RWPE1 (cell line): ENCODE results near the gene LRP1B.

Experiments
- CTCF ChIA-PET: fragments of 350-600 bp; sonication (Branson Sonifier 250); formaldehyde crosslinking; extraction: SDS; loops from one replicate; lab custom pipeline; 2021; lab: Yijun Ruan, JAX
- POLR2A ChIA-PET: fragments of 400-600 bp; formaldehyde crosslinking; extraction: SDS; loops from one replicate; lab custom pipeline; 2020; ENCODE audit warnings: antibody characterized with exemption; ENCODE audit not compliant: low non-redundant PET; lab: Yijun Ruan, JAX
- DNase-seq: peaks from one replicate; pipeline ENCODE4 v3.0.0; 2012; ENCODE audit warnings: low spot score
- H3K27ac ChIP-seq: fragments of 450-650 bp; 2 replicates; pipeline ENCODE4 v1.5.1; 2017
- CTCF ChIP-seq: fragments of 450-650 bp; conservative IDR thresholded peaks from 2 replicates; pipeline ENCODE4 v1.5.1; 2017; ENCODE audit warnings: low read depth, mild to moderate bottlenecking

The LRP1B gene

DNA sequence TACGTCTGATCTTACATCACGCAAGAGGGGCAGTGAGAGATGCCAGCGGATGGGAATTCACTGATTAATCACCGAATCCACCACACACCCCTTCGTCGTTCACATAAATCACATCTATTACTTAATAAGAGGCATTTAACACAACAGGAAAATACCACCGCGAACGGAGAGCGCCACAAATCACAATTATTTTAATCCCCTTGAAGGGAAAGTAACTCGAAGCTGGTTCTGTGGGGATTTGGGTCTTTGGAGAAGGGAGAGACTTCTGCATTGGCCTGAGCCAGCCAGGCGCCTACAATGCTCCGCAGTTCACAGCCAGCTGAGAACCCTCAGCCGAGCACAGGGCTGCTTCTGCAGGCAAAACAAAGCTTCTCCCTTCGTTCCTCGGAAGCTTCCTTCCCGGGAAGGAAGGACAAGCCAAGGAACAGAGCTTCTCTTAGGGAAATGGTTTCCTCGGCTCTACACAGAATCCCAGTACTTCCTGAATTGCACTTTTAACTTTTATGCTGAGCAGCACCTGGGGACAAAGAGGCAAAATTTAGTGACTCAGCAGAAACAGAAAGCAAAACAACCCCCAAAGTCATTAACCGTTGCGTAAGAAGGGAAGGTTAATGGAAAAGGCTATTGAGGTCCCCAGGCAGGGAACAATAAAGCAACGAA lies at the start of gene LRP1B:
Gene LRP1B (minus strand): TSS at position 7 of the 660 bp plus-strand sequence. CDS start 287 bp downstream, outside the sequence.
- no peak for TF ChIP-seq CTCF
- no peak within 1 kb of the TSS for H3K27ac ChIP-seq
- POLR2A ChIA-PET = no interaction called here
- DNase-seq = no peak
- CTCF ChIA-PET = interaction anchor here (0.6 to 0.7 kb wide), 3 partner anchors 576 to 1267 kb away, joined by 4 to 5 read pairs (median 4); no protein-coding TSS in a partner anchor

GRCh38 chr2:142179686-142180085 lies 48.9 kb upstream of the LRP1B start:
- CTCF ChIA-PET = no interaction called here
- no peak for TF ChIP-seq CTCF
- no peak for DNase-seq
- POLR2A ChIA-PET = no interaction called here
- no peak overlapping the region for H3K27ac ChIP-seq

- H3K27ac ChIP-seq = no peak overlapping the region
- DNase-seq = no peak
- ChIA-PET POLR2A (no interaction called here), CTCF (no interaction called here)
- no peak for TF ChIP-seq CTCF
Measured at GRCh38 chr2:142178604-142179003, 47.8 kb upstream of the LRP1B start.

DNA sequence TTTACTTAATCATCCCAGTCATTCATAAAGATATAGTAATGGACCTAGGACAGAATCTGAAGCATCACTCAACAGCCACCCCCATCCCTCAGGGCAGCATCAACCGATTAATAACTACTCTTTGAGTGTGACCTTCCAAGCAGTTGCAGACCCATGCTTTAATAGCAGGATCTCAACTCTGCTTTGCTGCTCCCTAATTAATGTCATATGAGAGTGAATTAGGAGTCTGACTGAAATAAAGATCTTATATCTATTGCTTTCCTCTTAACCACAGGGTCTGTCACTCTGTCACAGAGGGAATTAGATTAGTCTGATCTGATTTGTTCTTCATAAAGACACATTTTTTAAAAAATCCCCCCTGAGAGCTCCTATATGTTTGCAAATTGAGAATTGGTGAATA lies 46.1 kb upstream of the LRP1B start:
- DNase-seq = no peak
- H3K27ac ChIP-seq = no peak overlapping the region
- ChIA-PET CTCF (no interaction called here), POLR2A (no interaction called here)
- no peak for TF ChIP-seq CTCF

DNA sequence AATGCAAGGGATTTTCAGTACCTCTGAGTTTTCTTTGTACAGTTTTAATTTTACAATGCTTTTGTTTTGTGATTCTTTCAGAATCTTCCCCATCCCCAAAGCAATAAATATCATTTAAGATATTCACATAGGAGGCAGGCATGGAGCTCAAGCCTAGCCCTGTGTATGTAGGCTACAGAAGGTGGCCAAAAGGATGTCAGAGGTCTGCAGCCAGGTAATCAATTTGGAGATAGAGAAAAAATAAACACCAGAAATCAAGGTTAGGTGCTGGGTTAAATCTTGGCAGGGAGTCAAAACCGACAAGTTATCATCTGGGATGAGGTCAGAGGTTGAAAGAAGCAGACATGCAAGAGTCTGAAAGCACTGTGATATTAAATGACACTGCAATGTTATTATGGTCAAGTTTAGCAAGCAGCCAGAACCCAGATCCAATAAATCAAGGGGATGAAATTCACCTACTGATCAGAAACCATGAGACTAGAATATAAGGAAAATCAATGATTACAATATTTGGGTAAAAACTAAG lies 45.1 kb upstream of the LRP1B start:
- DNase-seq = no peak
- ChIA-PET CTCF (no interaction called here), POLR2A (no interaction called here)
- TF ChIP-seq CTCF = no peak
- H3K27ac ChIP-seq = no peak overlapping the region

- ChIA-PET CTCF (no interaction called here), POLR2A (no interaction called here)
- no peak for DNase-seq
- H3K27ac ChIP-seq = no peak overlapping the region
- no peak for TF ChIP-seq CTCF
Measured at GRCh38 chr2:142174176-142174575, 43.4 kb upstream of the LRP1B start.
